Liver (tissue), 9 donors: ENCODE data around the gene ECHDC3. TPM values are rescaled to one million over a fixed set of nuclear protein-coding genes. Genes with fewer than 3 reads are reported as not detected.

Experiments
- DNase-seq: peaks from one replicate; pipeline ENCODE4 v3.0.0-alpha.2; 2017; ENCODE audit warnings: low spot score
- H3K27ac ChIP-seq, 2 donors: one replicate each; pipeline ENCODE4 v1.7.0; 2013; ENCODE audit warnings: inconsistent platforms in 2 of 2, low read length in 2 of 2, control low read depth in 1 of 2, low read depth in 1 of 2, mild to moderate bottlenecking in 1 of 2
- H3K27me3 ChIP-seq, 4 donors: one replicate each; pipeline versions ENCODE4 v1.6.1 to v1.7.0; 2013; ENCODE audit warnings: low read length in 3 of 4, inconsistent platforms in 1 of 4, mild to moderate bottlenecking in 1 of 4, moderate library complexity in 1 of 4; ENCODE audit not compliant: control insufficient read depth in 4 of 4, insufficient read depth in 4 of 4
- H3K36me3 ChIP-seq, 4 donors: one replicate each; pipeline versions ENCODE4 v1.6.1 to v1.7.0; 2013; ENCODE audit warnings: low read length in 3 of 4, mild to moderate bottlenecking in 3 of 4, low read depth in 1 of 4, moderate library complexity in 1 of 4; ENCODE audit not compliant: control insufficient read depth in 4 of 4, insufficient read depth in 3 of 4
- H3K4me1 ChIP-seq, 4 donors: one replicate each; pipeline versions ENCODE4 v1.6.1 to v1.7.0; 2013; ENCODE audit warnings: low read length in 3 of 4, mild to moderate bottlenecking in 3 of 4, moderate library complexity in 1 of 4; ENCODE audit not compliant: control insufficient read depth in 4 of 4, insufficient read depth in 4 of 4
- H3K4me3 ChIP-seq, 3 donors: one replicate each; pipeline versions ENCODE4 v1.6.1 to v1.7.0; 2013; ENCODE audit warnings: low read length in 3 of 3, control low read depth in 1 of 3, low read depth in 1 of 3, mild to moderate bottlenecking in 1 of 3
- H3K9ac ChIP-seq, 2 donors: one replicate each; pipeline ENCODE4 v1.7.0; 2013; ENCODE audit warnings: low read length in 2 of 2, mild to moderate bottlenecking in 2 of 2, moderate library complexity in 2 of 2, control low read depth in 1 of 2, low read depth in 1 of 2
- H3K9me3 ChIP-seq, 4 donors: one replicate each; pipeline versions ENCODE4 v1.6.1 to v1.7.0; 2013; ENCODE audit warnings: low read length in 3 of 4; ENCODE audit not compliant: control insufficient read depth in 4 of 4
- ATF3 ChIP-seq: IDR thresholded peaks from 2 replicates; pipeline ENCODE4 v1.6.1; 2016; ENCODE audit warnings: antibody characterized with exemption
- CTCF ChIP-seq: fragments of 150-350 bp; IDR thresholded peaks from 2 replicates; pipeline ENCODE4 v1.5.1; 2017; ENCODE audit warnings: improper control_type of control experiment, low read depth, low read length; ENCODE audit not compliant: missing input control
- EGR1 ChIP-seq, 2 donors: IDR thresholded peaks; 2 replicates each; pipeline ENCODE4 v1.6.1; 2016 to 2018; ENCODE audit warnings: antibody characterized with exemption in 2 of 2, low read depth in 2 of 2
- FOXA1 ChIP-seq: IDR thresholded peaks from 2 replicates; pipeline ENCODE4 v1.6.1; 2016; ENCODE audit warnings: antibody characterized with exemption
- FOXA2 ChIP-seq: IDR thresholded peaks from 2 replicates; pipeline ENCODE4 v1.6.1; 2016; ENCODE audit warnings: antibody characterized with exemption
- GABPA ChIP-seq, 2 donors: IDR thresholded peaks in 1 of 2; conservative IDR thresholded peaks in 1 of 2; 2 replicates each; pipeline ENCODE4 v1.6.1; 2016; ENCODE audit warnings: antibody characterized with exemption in 2 of 2, mild to moderate bottlenecking in 1 of 2, moderate library complexity in 1 of 2
- HNF4A ChIP-seq, 2 donors: conservative IDR thresholded peaks; 2 replicates each; pipeline ENCODE4 v1.6.1; 2016; ENCODE audit warnings: antibody characterized with exemption in 2 of 2, mild to moderate bottlenecking in 2 of 2
- HNF4G ChIP-seq: IDR thresholded peaks from 2 replicates; pipeline ENCODE4 v1.6.1; 2016; ENCODE audit warnings: antibody characterized with exemption
- JUND ChIP-seq, 2 donors: IDR thresholded peaks; 2 replicates each; pipeline ENCODE4 v1.6.1; 2016; ENCODE audit warnings: antibody characterized with exemption in 2 of 2
- MAX ChIP-seq: IDR thresholded peaks from 2 replicates; pipeline ENCODE4 v1.6.1; 2016; ENCODE audit warnings: antibody characterized with exemption
- NR2F2 ChIP-seq: IDR thresholded peaks from 2 replicates; pipeline ENCODE4 v1.6.1; 2016; ENCODE audit warnings: antibody characterized with exemption
- RAD21 ChIP-seq, 2 donors: IDR thresholded peaks; 2 replicates each; pipeline ENCODE4 v1.6.1; 2016; ENCODE audit warnings: antibody characterized with exemption in 2 of 2, mild to moderate bottlenecking in 2 of 2
- REST ChIP-seq: IDR thresholded peaks from 2 replicates; pipeline ENCODE4 v1.6.1; 2016; ENCODE audit warnings: antibody characterized with exemption, mild to moderate bottlenecking
- RXRA ChIP-seq, 2 donors: IDR thresholded peaks; 2 replicates each; pipeline ENCODE4 v1.6.1; 2017 to 2018; ENCODE audit warnings: antibody characterized with exemption in 2 of 2, mild to moderate bottlenecking in 1 of 2
- SP1 ChIP-seq: IDR thresholded peaks from 2 replicates; pipeline ENCODE4 v1.6.1; 2018; ENCODE audit warnings: antibody characterized with exemption, mild to moderate bottlenecking
- TAF1 ChIP-seq: conservative IDR thresholded peaks from 2 replicates; pipeline ENCODE4 v1.6.1; 2016; ENCODE audit warnings: antibody characterized with exemption, mild to moderate bottlenecking
- YY1 ChIP-seq: IDR thresholded peaks from 2 replicates; pipeline ENCODE4 v1.6.1; 2016; ENCODE audit warnings: antibody characterized with exemption, mild to moderate bottlenecking
- ZBTB33 ChIP-seq: IDR thresholded peaks from 2 replicates; pipeline ENCODE4 v1.6.1; 2016; ENCODE audit warnings: antibody characterized with exemption
- WGBS: extraction: QIAGEN DNeasy Blood & Tissue Kit; methylation state at CpG from one replicate; pipeline ENCODE4 v1.1.7; 2013; 5-methylcytosine and 5-hydroxymethylcytosine counted together
- polyA plus RNA-seq, 2 donors: library from polyadenylated mRNA; stranded (reverse) in 1 of 2; unstranded in 1 of 2; fragments of 200-250 nt in 1 of 2; fragments of >200 nt in 1 of 2; fragmentation: Nextera tagmentation in 1 of 2; extraction: Ambion mirVana in 1 of 2; gene quantifications; one replicate each; pipeline versions ENCODE4 v1.2.1 to v1.2.3, GENCODE V29; 2013 to 2015
- total RNA-seq, 2 donors: library from RNA; depleted of rRNA; stranded (reverse); fragments of >200 nt; gene quantifications; one replicate each; pipeline ENCODE4 v1.2.3, GENCODE V29; 2014
- donor health status: healthy.
- donor health status: healthy.
- donor health status: healthy.
- donor health status: healthy.
- donor health status: healthy.

ECHDC3 gene
- total and polyA plus RNA-seq, 4 donors: 6.1 to 144 (median 97.3) TPM

GRCh38 chr10:11713186-11713743 lies 28.9 kb upstream of the ECHDC3 start:
- Histone ChIP-seq H3K36me3 (no peaks in the 10 kb centered on the region), H3K4me1 (peaks cover 12 to 25% (median 21%) of the 10 kb centered on the region in 4 donors), H3K4me3 (no peak overlapping the region), H3K27ac (no peak overlapping the region), H3K27me3 (no peaks in the 10 kb centered on the region), H3K9me3 (no peaks in the 10 kb centered on the region), H3K9ac (no peak overlapping the region)
- WGBS: 84% methylated on average over 15 of the region's 15 CpGs
- no peak for DNase-seq
- no peak for TF ChIP-seq MAX
- TF ChIP-seq FOXA1: no peak
- no peak for TF ChIP-seq CTCF
- no peak for TF ChIP-seq HNF4G
- TF ChIP-seq HNF4A (conservative IDR thresholded peaks at IDR 0.05): no peak
- no peak for TF ChIP-seq EGR1 (IDR thresholded peaks at IDR 0.05; ENCODE audit: low read depth in 2 of 2)
- no peak for TF ChIP-seq FOXA2
- no peak for TF ChIP-seq YY1
- no peak for TF ChIP-seq JUND (IDR thresholded peaks at IDR 0.05)

- 92% methylated on average over 10 of the region's 10 CpGs for WGBS
- TF ChIP-seq YY1 (no peak), CTCF (no peak), MAX (no peak), FOXA2 (no peak), EGR1 (IDR thresholded peaks at IDR 0.05; ENCODE audit: low read depth in 2 of 2) (no peak), TAF1 (no peak), SP1 (no peak), HNF4G (no peak), FOXA1 (no peak), RAD21 (IDR thresholded peaks at IDR 0.05) (no peak), HNF4A (conservative IDR thresholded peaks at IDR 0.05) (no peak), ZBTB33 (no peak), ATF3 (no peak), JUND (IDR thresholded peaks at IDR 0.05) (no peak), NR2F2 (no peak), GABPA (IDR thresholded peaks at IDR 0.05 in 1 of 2, conservative IDR thresholded peaks at IDR 0.05 in 1 of 2) (no peak), REST (no peak), RXRA (IDR thresholded peaks at IDR 0.05) (no peak)
- no peak overlapping the region for H3K9ac ChIP-seq
- H3K4me3 ChIP-seq: no peak overlapping the region
- no peaks in the 10 kb centered on the region for H3K27me3 ChIP-seq
- no peak for DNase-seq
- no peaks in the 10 kb centered on the region for H3K36me3 ChIP-seq
- peaks cover 12 to 26% (median 21%) of the 10 kb centered on the region in 4 donors for H3K4me1 ChIP-seq
- no peak overlapping the region for H3K27ac ChIP-seq
- H3K9me3 ChIP-seq: no peaks in the 10 kb centered on the region
Observed at GRCh38 chr10:11713963-11714362, 28.2 kb upstream of the ECHDC3 start.
